HG03039 (cell line): Measurements from ENCODE around the gene PRKCSH.

Source experiments
- ATAC-seq: cut with Tn5 transposase; IDR thresholded peaks from one replicate; pipeline ENCODE4 v1.9.1; 2021; ENCODE audit warnings: mild to moderate bottlenecking, moderate library complexity; ENCODE audit not compliant: unreplicated experiment

The PRKCSH gene

GRCh38 chr19:11475861-11476260 lies 40.4 kb downstream of the PRKCSH start:
- no peak for ATAC-seq

DNA sequence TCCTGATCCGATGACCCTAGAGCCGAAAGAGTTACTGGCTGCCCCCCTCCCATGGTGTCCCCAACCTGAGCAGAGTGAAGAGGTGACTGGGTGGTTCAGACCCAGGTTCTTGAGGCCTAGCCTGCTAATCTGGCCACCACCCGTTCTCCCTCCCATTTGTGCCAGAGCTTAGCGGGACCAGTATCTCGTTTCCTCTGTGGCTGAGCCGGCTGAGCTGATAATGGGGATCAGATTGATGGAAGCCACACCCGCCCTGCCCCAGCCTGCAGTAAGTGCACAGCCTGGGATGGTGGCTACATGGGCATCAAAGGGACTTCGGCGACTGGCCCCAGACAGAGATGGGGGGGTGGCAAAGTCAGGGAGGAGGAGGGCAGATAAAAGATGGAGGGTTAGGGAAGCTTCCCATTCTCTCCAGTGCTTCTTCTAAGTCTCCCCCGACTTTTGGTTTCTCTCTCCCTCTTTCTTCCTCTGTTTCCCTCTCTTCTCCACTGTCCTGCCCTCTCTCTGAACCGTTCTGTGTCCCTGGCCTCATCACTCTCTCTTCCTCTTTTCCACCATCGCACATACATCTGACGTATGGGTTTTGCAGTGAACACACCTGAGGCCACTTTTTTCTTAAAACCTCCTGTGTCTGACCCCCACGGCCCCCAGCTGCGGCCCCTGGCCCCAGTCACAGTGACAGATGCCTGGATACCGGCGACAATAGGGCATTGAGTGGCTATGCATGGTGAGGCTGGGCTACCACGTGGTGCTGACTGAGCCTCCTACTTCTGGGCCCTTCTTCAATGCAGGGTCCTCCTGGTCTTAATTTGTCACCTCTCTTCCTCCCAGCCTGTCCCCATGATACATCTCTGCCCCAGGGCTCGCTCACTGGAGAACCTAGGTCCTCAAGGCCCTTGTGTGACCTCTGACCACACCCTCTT lies 43.0 kb downstream of the PRKCSH start:
- ATAC-seq = no peak

DNA sequence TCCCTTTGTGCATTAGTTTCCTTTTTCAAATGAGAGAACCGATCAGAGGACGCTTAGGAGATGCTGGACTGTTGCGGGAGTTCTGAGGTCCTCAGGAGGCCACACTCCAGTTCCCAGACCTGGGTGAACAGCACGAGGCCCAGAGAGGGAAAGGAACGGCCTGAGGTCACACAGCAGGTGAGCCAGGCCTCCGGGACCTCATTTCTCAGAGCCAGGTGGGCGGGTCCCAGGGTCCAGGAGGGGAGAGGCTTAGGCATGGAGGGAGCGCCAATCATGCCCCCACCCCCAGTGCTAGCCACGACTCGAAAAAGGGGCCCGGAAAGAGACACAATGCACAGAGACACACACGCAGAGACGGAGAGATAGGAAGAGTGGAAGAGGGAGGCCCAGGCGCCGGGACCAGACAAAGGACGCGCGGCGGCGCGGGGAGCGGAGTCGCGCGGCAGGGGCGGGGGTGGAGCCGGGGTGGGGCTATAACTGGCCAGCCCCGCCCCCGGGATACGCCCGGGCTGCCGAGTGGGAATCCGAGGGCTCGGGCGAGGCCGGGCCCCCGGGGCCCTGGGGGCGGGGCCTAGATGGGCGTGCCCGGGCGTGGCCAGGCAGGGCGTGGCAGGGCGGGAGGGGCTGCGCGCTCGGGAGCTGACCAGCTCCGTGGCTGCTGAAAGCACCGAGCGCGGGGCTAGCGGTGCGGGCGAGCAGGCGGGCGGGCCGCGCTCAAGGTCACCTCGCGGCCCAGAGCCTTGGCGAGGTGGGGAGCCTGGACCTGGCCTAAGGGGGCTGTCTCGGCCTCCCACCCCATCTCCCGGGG lies 43.9 kb downstream of the PRKCSH start:
- ATAC-seq = no peak

GRCh38 chr19:11479898-11480714 lies 44.7 kb downstream of the PRKCSH start:
- no peak for ATAC-seq

GRCh38 chr19:11480715-11481533 lies 45.5 kb downstream of the PRKCSH start, which contains the start of gene ELAVL3:
TSS of gene ELAVL3 (minus strand) at chr19:11481046. CDS start at chr19:11480608, 438 bp downstream.
- ATAC-seq = no peak

DNA sequence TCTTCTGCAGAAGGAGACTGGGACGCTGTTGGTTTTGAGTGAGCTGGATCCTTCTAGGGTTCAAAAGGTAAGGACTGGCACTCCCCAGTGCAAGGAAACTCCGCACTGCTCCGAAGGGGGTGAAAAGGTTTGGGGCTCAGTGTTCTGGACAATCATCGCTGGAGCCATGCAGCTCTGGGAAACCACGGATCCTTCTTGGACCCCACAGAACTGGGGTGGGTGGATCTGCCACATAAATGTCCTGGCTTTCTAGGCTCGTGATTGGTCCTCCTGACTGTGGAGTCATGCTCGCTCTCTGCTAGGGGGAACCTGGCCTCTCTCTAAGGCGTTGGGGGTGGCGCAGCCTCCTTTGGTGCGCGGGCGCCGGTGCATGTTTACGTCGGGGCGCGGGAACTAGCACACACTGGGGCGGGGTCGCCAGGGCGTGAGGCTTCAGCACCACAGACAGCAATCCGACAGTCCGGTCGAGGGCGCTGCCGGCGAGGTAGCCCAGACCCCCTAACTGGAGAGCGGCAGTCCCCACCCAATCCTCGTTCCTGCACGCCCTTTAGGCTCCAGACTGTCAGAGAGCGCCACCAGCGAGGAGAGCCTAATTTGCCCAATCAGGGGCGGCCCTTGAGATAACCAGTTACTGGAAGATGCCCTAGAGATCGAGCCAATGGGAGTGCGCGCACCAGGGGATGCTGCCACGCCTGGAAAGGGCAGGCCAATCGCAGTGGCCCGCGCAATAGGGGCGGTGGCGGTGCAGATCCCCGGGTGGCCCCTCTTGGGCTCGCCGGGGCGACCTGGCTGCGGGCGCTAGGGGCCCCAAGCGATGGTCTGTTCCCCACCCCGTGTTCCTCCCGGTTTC lies 46.3 kb downstream of the PRKCSH start:
- ATAC-seq = peak; percentile 38

GRCh38 chr19:11482384-11483050 lies 47.1 kb downstream of the PRKCSH start:
- peak; percentile 46 for ATAC-seq

GRCh38 chr19:11483366-11484111 lies 48.1 kb downstream of the PRKCSH start:
- no peak for ATAC-seq

DNA sequence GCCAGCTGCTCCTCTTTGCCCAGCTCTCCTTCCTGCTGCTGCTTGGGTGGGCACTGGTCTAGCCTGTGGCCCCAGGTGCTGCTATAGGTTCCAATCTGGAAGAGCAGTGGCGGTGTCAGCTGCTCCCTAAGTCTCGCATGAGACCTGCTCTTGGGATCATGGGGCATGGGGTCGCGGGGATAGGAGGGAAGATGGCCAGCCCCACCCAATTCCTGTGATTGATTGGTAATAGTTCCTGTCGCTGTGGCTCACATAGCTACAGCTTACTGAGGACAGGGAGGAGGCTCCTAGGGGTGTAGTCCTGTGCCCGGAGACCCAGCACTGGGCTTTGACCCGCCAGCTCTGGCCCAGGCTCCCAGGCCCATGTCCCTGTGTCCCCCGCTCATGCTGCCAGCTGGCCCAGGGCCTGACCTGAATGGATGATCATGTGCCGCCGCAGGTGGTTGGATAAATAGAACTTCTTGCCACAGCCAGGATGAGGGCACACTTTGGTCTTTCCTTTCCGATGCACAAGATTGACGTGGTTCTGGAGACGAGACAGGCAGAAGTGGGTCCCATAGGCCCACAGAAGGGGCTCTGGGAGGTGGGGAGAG lies 49.9 kb downstream of the PRKCSH start:
- ATAC-seq = no peak

DNA sequence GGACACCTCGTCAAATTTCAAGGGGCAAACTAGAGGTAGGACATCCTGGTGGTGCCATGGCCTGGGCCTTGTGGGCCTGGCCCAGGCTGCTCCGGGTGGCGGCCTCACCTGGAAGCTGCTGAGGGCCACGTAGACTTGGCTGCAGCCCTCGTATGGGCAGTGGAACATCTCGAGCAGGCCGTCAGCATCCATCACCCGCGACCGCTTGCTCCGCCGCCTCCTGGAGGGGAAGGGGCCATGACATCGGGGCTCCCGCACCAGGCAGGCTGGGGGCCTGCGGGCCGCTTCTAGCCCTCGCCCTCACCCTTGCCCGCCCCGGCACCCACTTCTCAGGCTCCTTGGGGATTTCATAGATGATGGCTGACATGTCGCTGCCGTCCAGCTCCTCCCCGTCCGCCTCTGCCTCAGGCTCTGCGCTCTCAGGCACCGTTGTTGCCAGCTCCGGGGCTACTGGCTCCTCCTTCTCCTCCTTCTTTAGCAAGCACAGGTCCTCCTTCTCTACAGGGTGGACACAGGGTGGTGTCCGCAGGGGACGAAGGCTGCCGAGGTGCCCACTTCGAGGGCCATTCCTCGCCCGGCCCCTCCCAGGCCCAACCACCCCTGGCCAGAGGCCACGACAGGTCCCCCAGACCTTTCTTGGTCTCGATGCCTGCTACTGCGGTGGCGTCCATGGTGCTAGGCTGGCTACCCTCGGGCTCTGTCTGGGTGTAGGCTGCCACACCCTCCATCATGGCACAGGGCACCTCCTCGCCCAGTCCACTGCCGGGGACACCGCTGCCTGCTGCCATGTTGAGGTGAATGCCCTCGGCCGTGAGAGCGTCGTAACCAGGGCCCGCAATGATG lies 51.4 kb downstream of the PRKCSH start:
- ATAC-seq = no peak

DNA sequence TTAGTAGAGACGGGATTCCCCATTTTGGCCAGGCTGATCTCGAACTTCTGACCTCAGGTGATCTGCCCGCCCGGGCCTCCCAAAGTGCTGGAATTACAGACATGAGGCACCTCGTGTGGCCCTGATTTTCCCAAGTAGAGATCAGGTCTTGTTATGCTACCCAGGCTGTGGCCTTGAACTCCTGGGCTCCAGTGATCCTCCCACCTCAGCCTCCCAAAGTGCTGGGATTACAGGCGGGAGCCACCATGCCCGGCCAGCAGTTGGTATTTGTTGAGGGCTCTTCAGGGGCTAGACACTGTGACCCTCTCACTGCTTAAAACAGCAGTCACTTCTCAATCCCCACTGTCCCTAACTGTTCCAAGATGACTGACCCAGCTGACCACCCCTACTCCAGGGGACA lies 53.9 kb downstream of the PRKCSH start:
- ATAC-seq = no peak

DNA sequence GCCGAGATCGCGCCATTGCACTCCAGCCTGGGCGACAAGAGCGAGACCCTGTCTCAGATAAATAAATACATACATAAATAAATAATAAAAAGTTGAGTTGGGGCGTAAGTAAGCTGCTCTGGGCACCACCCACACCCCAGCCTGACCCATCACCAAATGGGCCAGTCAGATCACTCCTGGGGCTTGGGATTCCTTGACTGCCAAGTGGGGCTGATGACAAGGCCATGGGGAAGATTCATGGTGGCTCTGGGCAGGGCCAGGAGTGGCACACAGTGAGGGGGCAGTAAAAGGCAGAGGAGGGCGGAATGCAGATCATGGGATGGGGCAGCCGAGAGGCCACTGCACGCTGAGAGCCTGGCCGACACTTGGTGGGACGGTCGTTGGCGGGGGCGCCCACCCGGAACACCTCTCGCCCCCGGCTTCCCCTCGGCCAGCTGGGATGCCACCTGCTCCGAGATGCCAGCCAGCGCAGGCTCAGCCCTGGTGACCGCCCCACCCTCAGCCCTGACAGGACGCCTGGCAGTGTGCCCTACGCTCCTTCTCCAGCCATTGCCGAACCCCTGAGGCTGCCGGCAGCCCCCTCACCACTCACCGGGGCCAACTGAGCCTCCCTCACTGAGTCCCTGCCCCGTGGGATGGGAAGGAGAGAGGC lies 59.3 kb downstream of the PRKCSH start:
- ATAC-seq = no peak

DNA sequence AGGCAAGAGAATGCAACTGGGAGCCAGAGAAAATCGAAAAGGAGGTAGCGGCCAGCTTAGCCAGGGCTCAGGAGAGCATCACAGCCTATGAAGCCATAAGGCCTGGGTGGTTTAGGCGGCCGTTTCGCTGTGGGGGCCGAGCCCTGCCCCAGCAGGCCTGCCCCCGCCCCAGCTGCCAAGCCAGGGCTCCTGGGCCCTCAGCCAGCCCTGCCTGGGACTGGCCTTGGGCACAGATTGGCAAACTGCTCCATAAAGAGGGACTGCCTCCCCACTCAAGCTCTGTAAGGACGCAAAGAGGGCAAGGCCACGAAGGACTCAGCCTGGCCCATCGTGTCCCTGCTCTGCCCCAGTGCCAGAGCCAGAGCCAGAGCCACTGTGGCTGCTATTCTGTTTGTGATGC lies 60.0 kb downstream of the PRKCSH start:
- ATAC-seq = no peak

GRCh38 chr19:11495885-11496284 lies 60.5 kb downstream of the PRKCSH start:
- ATAC-seq = no peak

DNA sequence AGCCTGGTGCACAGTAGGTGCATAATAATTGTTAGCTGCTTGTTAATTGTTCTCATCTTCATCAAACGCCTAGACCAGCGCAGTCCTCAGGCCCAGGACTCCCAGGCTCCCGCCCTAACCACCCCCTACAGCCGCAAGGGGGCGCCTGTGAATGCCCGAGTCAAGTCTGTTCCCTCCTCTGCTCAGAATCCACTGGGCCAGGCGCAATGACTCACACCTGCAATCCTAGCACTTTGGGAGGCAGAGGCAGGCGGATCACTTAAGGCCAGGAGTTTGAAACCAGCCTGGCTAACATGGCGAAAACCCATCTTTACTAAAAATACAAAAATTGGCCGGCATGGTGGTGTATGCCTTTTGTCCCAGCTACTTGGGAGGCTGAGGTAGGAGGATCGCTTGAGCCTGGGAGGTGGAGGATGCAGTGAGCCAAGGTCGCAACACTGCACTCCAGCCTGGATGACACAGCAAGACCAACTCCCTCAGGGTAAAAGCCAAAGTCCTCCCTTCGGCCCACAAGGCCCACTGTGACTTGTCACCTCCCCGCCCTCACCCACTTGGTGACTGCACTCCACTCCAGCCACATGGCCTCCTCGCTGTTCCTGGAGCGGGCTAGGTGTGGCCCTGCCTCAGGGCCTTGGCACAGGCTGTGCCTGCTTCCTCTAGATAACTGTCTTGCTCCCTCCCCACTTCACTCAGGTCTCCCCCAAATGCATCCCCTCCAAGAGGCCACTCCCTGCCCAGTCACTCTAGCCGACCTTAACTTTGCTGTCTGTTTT lies 61.1 kb downstream of the PRKCSH start:
- no peak for ATAC-seq
